ENCODE results near the gene OGN.

DNA sequence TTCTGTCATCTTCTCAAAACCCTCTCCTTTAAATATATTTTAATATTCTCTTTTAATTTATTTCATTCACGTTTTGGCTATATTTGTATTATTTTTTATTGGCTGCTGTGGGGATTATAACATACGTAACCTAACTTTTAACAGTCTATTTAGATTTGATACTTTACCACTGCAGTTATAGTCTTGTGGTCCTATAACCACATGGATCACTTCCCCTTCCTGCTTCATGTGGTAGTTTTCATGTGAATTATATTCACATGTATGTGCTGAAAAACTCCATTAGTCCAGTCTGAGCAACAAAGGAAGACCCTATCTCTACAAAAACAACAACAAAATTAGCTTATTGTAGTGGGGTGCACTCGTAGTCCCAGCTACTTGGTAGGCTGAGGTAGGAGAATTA lies 44.3 kb downstream of the OGN start:
- TF ChIP-seq CTCF (IDR thresholded peaks at IDR 0.05) (no peak), POLR2AphosphoS5 (IDR thresholded peaks at IDR 0.05) (no peak)

Measured in transverse colon (tissue), 4 donors.